GM08714 (cell line): ENCODE results near the gene HLCS.

Source experiments
- H3K4me3 ChIP-seq: fragments of 200-500 bp; sonication (Bioruptor generic); 2 replicates; pipeline ENCODE4 v1.5.1; 2014; ENCODE audit warnings: mild to moderate bottlenecking, low read length, inconsistent platforms
- ZNF274 ChIP-seq: IDR thresholded peaks from 2 replicates; pipeline ENCODE4 v1.6.1; 2012; ENCODE audit warnings: mild to moderate bottlenecking, low read depth, low read length

The HLCS gene

DNA sequence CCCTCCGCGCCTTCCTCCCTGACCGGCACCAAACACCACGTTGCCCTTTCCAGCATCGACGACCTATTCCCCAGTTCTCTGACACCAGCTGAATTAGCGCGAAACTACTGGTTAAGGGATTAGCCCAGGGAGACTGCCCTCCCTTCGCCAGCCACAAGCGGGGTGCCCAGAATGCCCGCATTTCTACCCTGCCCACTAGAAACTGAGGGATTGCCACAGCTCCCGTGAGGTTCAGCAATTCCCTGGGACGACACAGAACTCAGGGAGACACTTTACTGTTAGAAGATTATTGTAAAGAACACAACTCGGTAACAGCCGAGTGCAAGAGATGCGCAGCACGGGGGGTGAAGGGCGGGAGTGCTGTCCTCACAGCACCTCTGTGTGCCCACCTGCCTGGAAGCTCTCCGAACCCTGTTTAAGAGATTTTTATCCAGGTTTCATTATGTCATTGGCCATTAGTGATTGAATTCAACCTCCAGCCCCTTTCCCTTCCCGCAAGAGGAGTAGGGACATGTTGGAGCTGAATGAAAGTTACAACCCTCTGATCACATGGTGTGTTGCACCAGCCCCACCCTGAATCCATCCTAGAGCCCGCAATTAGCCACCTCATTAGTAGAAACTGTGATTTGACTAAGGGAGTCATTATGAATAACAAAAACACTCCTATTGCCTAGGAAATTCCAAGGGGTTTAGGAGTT, 24.2 kb upstream of the HLCS start:
- H3K4me3 ChIP-seq, result no peak overlapping the region; the same call in 1 of the 2 replicates
- TF ChIP-seq ZNF274, result no peak

GRCh38 chr21:36989699-36990507, 23.4 kb upstream of the HLCS start:
- no peak for TF ChIP-seq ZNF274
- H3K4me3 ChIP-seq, result peak overlapping the region; percentile 61; the same call in 1 of the 2 replicates

- peak overlapping the region; percentile 61; the same call in 1 of the 2 replicates for H3K4me3 ChIP-seq
Observed at GRCh38 chr21:36989199-36989698, 22.8 kb upstream of the HLCS start.

DNA sequence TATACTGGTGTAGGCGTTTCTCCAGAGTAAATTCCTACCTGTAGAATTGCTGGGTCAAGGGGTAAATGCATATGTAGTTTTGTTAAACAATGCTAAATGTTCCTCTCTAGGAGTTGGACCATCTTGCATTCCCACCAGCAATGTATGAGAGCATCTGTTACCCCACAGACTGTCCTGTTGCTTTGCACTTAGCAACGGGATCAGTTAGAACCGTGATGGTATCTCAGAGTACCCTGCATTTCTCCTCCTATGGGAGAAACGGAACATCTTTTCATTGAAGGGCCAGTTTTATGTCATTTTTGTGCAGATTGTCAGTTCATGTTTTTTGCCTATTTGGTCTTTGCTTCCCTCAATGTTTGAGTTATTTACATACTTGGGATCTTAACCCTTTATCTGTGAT, 22.1 kb upstream of the HLCS start:
- H3K4me3 ChIP-seq, result no peak overlapping the region
- TF ChIP-seq ZNF274, result no peak

- TF ChIP-seq ZNF274, result no peak
- no peak overlapping the region for H3K4me3 ChIP-seq
Observed at GRCh38 chr21:36987845-36988244, 21.4 kb upstream of the HLCS start.

GRCh38 chr21:36985751-36986594, 19.5 kb upstream of the HLCS start:
- no peak for TF ChIP-seq ZNF274
- no peak overlapping the region for H3K4me3 ChIP-seq

DNA sequence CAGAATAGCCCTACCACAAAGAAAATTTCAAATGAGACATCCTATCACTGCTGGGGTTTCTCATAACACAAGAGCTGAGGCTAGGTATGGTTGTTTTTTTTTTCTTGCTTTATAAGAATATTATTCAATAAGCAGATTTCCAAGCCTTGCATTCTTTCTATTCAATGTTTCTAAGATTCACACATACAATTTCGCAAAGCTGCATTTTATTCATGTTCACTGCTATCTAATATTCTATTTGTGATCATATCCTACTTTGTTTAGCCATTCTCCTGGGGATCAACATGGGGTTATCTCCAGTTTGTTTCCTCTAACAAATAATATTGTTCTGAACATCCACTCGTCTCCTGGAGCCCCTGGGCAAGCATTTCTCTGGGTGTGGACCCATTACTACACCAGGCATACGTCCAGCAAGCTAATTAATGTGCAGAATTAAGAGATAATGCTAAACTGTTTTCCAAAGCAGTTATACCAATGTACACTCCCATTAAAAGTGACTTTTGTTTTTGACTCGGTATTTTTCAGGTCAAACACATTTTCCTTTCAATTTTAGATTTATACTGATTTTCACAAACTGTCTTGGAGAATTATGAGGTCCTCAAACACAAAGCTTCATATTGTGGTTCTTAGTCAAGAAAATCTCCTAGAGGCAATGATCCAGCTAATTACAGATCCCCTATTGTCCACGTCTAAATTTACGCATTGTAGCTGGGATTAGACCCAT, 15.7 kb upstream of the HLCS start:
- no peak for TF ChIP-seq ZNF274

DNA sequence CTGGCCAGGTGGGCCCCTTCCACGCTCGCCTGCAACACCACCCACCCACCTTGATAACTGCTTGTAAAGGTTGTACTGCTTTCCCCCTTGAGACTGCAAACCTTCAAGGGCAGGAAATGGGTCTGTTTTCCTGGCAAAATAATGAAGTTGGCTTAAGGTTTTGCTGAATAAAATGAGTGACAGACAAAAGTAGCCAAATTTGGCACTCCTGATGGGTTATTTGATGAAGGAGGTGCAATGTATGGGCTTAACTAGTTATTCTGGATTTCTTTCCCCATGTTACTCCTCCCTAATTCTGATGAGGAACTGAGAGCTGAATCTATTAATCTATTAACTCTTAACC, 14.6 kb upstream of the HLCS start:
- no peak for TF ChIP-seq ZNF274
- no peak overlapping the region; the same call in 1 of the 2 replicates for H3K4me3 ChIP-seq

More for the DNA sequence above, 15.7 kb upstream of the HLCS start:
- H3K4me3 ChIP-seq, result no peak overlapping the region

- TF ChIP-seq ZNF274, result no peak
- peak overlapping the region; percentile 1; the same call in 1 of the 2 replicates for H3K4me3 ChIP-seq
Observed at GRCh38 chr21:36980280-36981048, 14.0 kb upstream of the HLCS start.

GRCh38 chr21:36976882-36977651, 10.6 kb upstream of the HLCS start:
- TF ChIP-seq ZNF274, result no peak
- H3K4me3 ChIP-seq, result no peak overlapping the region

DNA sequence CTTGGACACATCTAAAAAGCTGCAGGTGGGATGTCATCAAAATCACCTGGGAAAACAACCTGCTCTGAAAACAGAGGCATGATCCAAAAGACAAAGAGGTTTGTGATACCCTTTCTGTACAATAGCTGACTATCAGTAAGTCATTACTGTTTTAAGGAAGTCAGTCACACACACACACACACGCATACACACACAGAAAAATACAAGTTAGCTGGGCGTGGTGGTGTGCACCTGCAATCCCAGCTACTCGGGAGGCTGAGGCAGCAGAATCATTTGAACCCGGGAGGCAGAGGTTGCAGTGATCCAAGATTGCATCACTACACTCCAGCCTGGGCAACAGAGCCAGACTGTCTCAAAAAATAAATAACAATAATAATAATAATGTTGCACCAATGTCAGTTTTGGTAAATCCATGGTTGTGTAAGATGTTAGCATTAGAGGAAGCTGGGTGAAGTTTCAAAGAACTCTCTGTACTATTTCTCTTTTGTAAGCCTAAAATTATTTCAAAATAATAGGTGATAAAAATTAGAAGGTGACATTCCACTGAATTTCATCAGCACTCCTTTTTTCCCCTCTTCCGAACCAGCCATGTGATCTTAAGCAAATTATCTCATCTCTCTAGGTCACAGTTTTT, 9.9 kb upstream of the HLCS start:
- no peak for TF ChIP-seq ZNF274
- H3K4me3 ChIP-seq, result no peak overlapping the region

- no peak overlapping the region for H3K4me3 ChIP-seq
- no peak for TF ChIP-seq ZNF274
Observed at GRCh38 chr21:36974851-36975192, 8.4 kb upstream of the HLCS start.
